ENCODE results near the gene NADK. TPM values are rescaled to one million over a fixed set of nuclear protein-coding genes. Genes with fewer than 3 reads are reported as not detected.

NADK gene
- total RNA-seq, 6 experiments from 2014 or later: 80.3 to 143 (median 100) TPM

GRCh38 chr1:1780598-1781525, 2.6 kb upstream of the NADK start:
- H3K9me3 ChIP-seq: no peaks in the 10 kb centered on the region
- peaks cover 0 to 12% (median 1%) of the 10 kb centered on the region in 4 donors for H3K36me3 ChIP-seq
- TF ChIP-seq POLR2A (IDR thresholded peaks at IDR 0.05): no peak
- TF ChIP-seq, protein P1, sequence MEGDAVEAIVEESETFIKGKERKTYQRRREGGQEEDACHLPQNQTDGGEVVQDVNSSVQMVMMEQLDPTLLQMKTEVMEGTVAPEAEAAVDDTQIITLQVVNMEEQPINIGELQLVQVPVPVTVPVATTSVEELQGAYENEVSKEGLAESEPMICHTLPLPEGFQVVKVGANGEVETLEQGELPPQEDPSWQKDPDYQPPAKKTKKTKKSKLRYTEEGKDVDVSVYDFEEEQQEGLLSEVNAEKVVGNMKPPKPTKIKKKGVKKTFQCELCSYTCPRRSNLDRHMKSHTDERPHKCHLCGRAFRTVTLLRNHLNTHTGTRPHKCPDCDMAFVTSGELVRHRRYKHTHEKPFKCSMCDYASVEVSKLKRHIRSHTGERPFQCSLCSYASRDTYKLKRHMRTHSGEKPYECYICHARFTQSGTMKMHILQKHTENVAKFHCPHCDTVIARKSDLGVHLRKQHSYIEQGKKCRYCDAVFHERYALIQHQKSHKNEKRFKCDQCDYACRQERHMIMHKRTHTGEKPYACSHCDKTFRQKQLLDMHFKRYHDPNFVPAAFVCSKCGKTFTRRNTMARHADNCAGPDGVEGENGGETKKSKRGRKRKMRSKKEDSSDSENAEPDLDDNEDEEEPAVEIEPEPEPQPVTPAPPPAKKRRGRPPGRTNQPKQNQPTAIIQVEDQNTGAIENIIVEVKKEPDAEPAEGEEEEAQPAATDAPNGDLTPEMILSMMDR (IDR thresholded peaks at IDR 0.05): no peak
- no peak overlapping the region for H3K4me3 ChIP-seq
- WGBS (ENCODE audit: insufficient coverage, low coverage, low lambda C conversion rate, missing lambda C conversion rate): 57% methylated on average over 1 of the region's 7 CpGs
- ATAC-seq (peak in 1 of 4 donors; percentile 1), DNase-seq (peak in 1 of 3 donors; percentile 51)
- no peaks in the 10 kb centered on the region for H3K27me3 ChIP-seq
- intact Hi-C loops (cut with DNase I): loop anchor here in 1 of 2 donors (10.0 kb wide), 1 partner anchor 104 kb away; no protein-coding TSS in a partner anchor
- H3K27ac ChIP-seq: peak overlapping the region in 2 of 3 donors; percentile 57 to 98
- H3K4me1 ChIP-seq: peaks cover 0 to 41% (median 17%) of the 10 kb centered on the region in 4 donors

- Histone ChIP-seq H3K4me1 (peaks cover 0 to 50% (median 20%) of the 10 kb centered on the region in 4 donors), H3K4me3 (peak overlapping the region in 2 of 3 donors; percentile 86 to 99), H3K27me3 (no peaks in the 10 kb centered on the region), H3K9me3 (no peaks in the 10 kb centered on the region), H3K27ac (peak overlapping the region; percentile 77 to 98 (median 87)), H3K36me3 (peaks cover 0 to 3% (median 0%) of the 10 kb centered on the region in 4 donors)
- ATAC-seq: peak in 3 of 4 donors; percentile 0 to 5 (median 1)
- TF ChIP-seq POLR2A (IDR thresholded peaks at IDR 0.05): no peak
- TF ChIP-seq, protein P1 (IDR thresholded peaks at IDR 0.05): no peak
- WGBS (ENCODE audit: insufficient coverage, low coverage, low lambda C conversion rate, missing lambda C conversion rate): 48% methylated on average over 13 of the region's 19 CpGs
- peak; percentile 52 to 72 (median 69) for DNase-seq
- intact Hi-C loops (cut with DNase I): loop anchor here in 1 of 2 donors (10.0 kb wide), 1 partner anchor 105 kb away; no protein-coding TSS in a partner anchor
Measured at GRCh38 chr1:1779691-1780597, 1.7 kb upstream of the NADK start.

GRCh38 chr1:1779320-1779675, 1.0 kb upstream of the NADK start:
- H3K4me1 ChIP-seq: peaks cover 0 to 57% (median 23%) of the 10 kb centered on the region in 4 donors
- H3K27me3 ChIP-seq: no peaks in the 10 kb centered on the region
- H3K4me3 ChIP-seq: peak overlapping the region; percentile 84 to 99 (median 86)
- TF ChIP-seq POLR2A (IDR thresholded peaks at IDR 0.05): no peak
- TF ChIP-seq, protein P1 (IDR thresholded peaks at IDR 0.05): no peak
- no peaks in the 10 kb centered on the region for H3K9me3 ChIP-seq
- ATAC-seq: no peak
- intact Hi-C loops (cut with DNase I): no loop called here
- peak overlapping the region; percentile 77 to 98 (median 87) for H3K27ac ChIP-seq
- WGBS (ENCODE audit: insufficient coverage, low coverage, low lambda C conversion rate, missing lambda C conversion rate): 24% methylated on average over 8 of the region's 11 CpGs
- no peaks in the 10 kb centered on the region for H3K36me3 ChIP-seq
- DNase-seq: peak in 1 of 3 donors; percentile 54

DNA sequence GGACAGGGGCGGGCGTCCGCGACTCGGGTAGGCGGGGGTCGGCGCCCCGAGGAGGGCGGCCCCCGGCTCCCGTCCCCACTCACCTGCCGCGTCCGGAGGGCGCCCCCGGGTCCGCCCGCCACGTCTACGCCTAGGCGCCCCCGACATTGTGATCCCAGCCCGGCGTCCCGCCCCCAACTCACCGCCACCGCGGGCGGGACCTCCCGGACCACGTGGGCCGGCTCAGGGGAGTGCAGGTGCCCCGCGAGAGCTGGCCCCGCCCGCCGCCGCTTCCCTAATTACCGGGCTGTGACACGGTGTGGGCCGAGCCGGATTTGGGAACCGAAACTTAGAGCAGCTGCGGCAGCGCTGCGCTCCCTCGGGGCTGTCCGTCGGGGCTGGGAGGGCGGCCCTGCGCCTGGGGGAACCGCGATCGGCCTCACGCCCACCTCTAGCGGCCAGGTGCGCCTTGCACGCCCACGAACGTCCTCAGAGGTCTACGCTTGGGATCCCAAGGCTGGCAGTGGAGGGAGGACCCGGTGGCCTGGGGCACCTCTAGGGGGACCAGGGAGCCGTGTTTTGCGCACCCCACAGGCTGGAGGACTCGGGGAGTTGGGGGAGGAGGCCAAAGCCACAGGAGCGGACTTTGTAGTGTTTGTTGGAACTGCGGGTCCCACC, 521 bp upstream of the NADK start:
- DNase-seq (peak; percentile 94 to 95 (median 95)), ATAC-seq (peak; percentile 63 to 79 (median 69))
- intact Hi-C loops (cut with DNase I): no loop called here
- TF ChIP-seq POLR2A (IDR thresholded peaks at IDR 0.05): peak; percentile 76
- TF ChIP-seq, protein P1 (IDR thresholded peaks at IDR 0.05): peak in 1 of 4 donors; percentile 19
- H3K4me1 ChIP-seq: peaks cover 0 to 58% (median 25%) of the 10 kb centered on the region in 4 donors
- H3K36me3 ChIP-seq: no peaks in the 10 kb centered on the region
- no peaks in the 10 kb centered on the region for H3K27me3 ChIP-seq
- 2% methylated on average over 9 of the region's 68 CpGs for WGBS (ENCODE audit: insufficient coverage, low coverage, low lambda C conversion rate, missing lambda C conversion rate)
- no peaks in the 10 kb centered on the region for H3K9me3 ChIP-seq
- H3K4me3 ChIP-seq: peak overlapping the region; percentile 84 to 99 (median 86)
- H3K27ac ChIP-seq: peak overlapping the region; percentile 77 to 98 (median 87)
